Keratinocyte (primary cell): ENCODE measurements around the gene BTBD3.

Source experiments
- EZH2 ChIP-seq: IDR thresholded peaks from one replicate; pipeline ENCODE4 v1.6.1; 2012; ENCODE audit warnings: inconsistent platforms, mild to moderate bottlenecking, low read length, moderate library complexity
- TF ChIP-seq, protein P1 (sequence below), 3 experiments: IDR thresholded peaks in 1 of 3; conservative IDR thresholded peaks in 1 of 3; optimal IDR thresholded peaks in 1 of 3; 2 replicates in 2 of 3; 3 replicates in 1 of 3; pipeline versions ENCODE3 to v1.5.1; 2011; ENCODE audit warnings: low read length in 3 of 3, mild to moderate bottlenecking in 3 of 3, moderate library complexity in 2 of 3, control low read depth in 1 of 3, inconsistent platforms in 1 of 3; ENCODE audit not compliant: insufficient read depth in 2 of 3; ENCODE audit errors: extremely low read depth in 1 of 3

DNA sequence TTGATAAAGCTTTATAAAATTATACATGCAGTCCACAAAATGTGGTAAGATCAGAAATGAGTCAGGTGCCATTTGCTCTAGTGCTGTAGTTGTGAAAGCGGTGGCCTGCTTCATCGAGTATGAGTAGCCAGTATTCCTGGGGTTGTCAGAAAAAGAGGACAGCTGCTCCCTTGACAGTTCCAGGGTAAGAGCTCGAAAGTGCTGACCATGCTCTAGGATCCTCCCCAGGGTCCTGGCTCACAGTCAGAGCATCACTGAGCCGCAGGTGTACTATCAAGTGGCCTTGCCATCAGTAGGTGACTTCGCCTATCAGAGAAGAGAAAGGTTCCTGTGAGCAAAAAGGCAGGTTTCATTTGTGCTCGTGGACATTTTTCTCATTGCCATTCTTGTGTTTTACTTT is 3.6 kb downstream of the BTBD3 start:
- TF ChIP-seq, protein P1, sequence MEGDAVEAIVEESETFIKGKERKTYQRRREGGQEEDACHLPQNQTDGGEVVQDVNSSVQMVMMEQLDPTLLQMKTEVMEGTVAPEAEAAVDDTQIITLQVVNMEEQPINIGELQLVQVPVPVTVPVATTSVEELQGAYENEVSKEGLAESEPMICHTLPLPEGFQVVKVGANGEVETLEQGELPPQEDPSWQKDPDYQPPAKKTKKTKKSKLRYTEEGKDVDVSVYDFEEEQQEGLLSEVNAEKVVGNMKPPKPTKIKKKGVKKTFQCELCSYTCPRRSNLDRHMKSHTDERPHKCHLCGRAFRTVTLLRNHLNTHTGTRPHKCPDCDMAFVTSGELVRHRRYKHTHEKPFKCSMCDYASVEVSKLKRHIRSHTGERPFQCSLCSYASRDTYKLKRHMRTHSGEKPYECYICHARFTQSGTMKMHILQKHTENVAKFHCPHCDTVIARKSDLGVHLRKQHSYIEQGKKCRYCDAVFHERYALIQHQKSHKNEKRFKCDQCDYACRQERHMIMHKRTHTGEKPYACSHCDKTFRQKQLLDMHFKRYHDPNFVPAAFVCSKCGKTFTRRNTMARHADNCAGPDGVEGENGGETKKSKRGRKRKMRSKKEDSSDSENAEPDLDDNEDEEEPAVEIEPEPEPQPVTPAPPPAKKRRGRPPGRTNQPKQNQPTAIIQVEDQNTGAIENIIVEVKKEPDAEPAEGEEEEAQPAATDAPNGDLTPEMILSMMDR (optimal IDR thresholded peaks at IDR 0.05 in 1 of 3, IDR thresholded peaks at IDR 0.05 in 1 of 3, conservative IDR thresholded peaks at IDR 0.05 in 1 of 3; ENCODE audit: extremely low read depth in 1 of 3, insufficient read depth in 2 of 3, low read length in 3 of 3) = no peak
- TF ChIP-seq EZH2 = no peak
